ENCODE data around the gene INAVA. TPM values are rescaled to one million over a fixed set of nuclear protein-coding genes. Genes with fewer than 3 reads are reported as not detected.

Gene INAVA
- total RNA-seq, 1 experiment from 2014 or later: 41.2 TPM

- Mint-ChIP-seq H3K4me1 (no peaks in the 10 kb centered on the region), H3K36me3 (no peaks in the 10 kb centered on the region), H3K4me3 (no peak overlapping the region), H3K27me3 (ENCODE audit: low read depth) (no peaks in the 10 kb centered on the region), H3K9me3 (peaks cover 12% of the 10 kb centered on the region), H3K27ac (no peak overlapping the region)
- POLR2A ChIA-PET: no interaction called here
- no peak for TF ChIP-seq FOXP4 (CRISPR knock-in tag; IDR thresholded peaks at IDR 0.05)
- no peak for TF ChIP-seq ZNF281 (CRISPR knock-in tag; IDR thresholded peaks at IDR 0.05)
- TF ChIP-seq ERG (CRISPR knock-in tag; IDR thresholded peaks at IDR 0.05): no peak
- no peak for TF ChIP-seq MXD4 (CRISPR knock-in tag; IDR thresholded peaks at IDR 0.05; ENCODE audit: borderline replicate concordance)
- TF ChIP-seq E2F5 (CRISPR knock-in tag; IDR thresholded peaks at IDR 0.05): no peak
- no peak for TF ChIP-seq ZNF121 (CRISPR knock-in tag; IDR thresholded peaks at IDR 0.05)
- TF ChIP-seq ZNF425 (CRISPR knock-in tag; conservative IDR thresholded peaks at IDR 0.05): no peak
- TF ChIP-seq ZNF423 (CRISPR knock-in tag; IDR thresholded peaks at IDR 0.05): no peak
- no peak for TF ChIP-seq CREM (CRISPR knock-in tag; IDR thresholded peaks at IDR 0.05)
- CTCF ChIA-PET: interaction anchor here (0.6 to 1.1 kb wide), 6 partner anchors 22 to 172 kb away, joined by 3 to 5 read pairs (median 3); no protein-coding TSS in a partner anchor
- no peak for ATAC-seq
- no peak for DNase-seq (ENCODE audit: low spot score)
Observed at GRCh38 chr1:200938955-200939354, 44.3 kb downstream of the INAVA start.

- TF ChIP-seq RELA (CRISPR knock-in tag; IDR thresholded peaks at IDR 0.05; ENCODE audit: borderline replicate concordance) (no peak), PREB (CRISPR knock-in tag; IDR thresholded peaks at IDR 0.05; ENCODE audit: borderline replicate concordance) (no peak), ATF3 (CRISPR knock-in tag; conservative IDR thresholded peaks at IDR 0.05) (no peak), NFE2L1 (CRISPR knock-in tag; IDR thresholded peaks at IDR 0.05) (no peak)
- Mint-ChIP-seq H3K4me1 (no peaks in the 10 kb centered on the region), H3K4me3 (no peak overlapping the region), H3K27ac (no peak overlapping the region), H3K9me3 (peaks cover 32% of the 10 kb centered on the region), H3K36me3 (peaks cover 7% of the 10 kb centered on the region), H3K27me3 (ENCODE audit: low read depth) (no peaks in the 10 kb centered on the region)
- CTCF ChIA-PET: interaction anchor here (1.8 kb wide), 2 partner anchors 27 to 174 kb away, joined by 6 to 10 read pairs; no protein-coding TSS in a partner anchor
- POLR2A ChIA-PET: interaction anchor here (0.6 kb wide), 1 partner anchor 1042 kb away, joined by 5 read pairs; no protein-coding TSS in a partner anchor
- DNase-seq (ENCODE audit: low spot score) (no peak), ATAC-seq (no peak)
Observed at GRCh38 chr1:200945111-200945510, 50.4 kb downstream of the INAVA start.

Measured in WTC11 (cell line).